ENCODE results near the gene TPRX1.

Gene TPRX1

DNA sequence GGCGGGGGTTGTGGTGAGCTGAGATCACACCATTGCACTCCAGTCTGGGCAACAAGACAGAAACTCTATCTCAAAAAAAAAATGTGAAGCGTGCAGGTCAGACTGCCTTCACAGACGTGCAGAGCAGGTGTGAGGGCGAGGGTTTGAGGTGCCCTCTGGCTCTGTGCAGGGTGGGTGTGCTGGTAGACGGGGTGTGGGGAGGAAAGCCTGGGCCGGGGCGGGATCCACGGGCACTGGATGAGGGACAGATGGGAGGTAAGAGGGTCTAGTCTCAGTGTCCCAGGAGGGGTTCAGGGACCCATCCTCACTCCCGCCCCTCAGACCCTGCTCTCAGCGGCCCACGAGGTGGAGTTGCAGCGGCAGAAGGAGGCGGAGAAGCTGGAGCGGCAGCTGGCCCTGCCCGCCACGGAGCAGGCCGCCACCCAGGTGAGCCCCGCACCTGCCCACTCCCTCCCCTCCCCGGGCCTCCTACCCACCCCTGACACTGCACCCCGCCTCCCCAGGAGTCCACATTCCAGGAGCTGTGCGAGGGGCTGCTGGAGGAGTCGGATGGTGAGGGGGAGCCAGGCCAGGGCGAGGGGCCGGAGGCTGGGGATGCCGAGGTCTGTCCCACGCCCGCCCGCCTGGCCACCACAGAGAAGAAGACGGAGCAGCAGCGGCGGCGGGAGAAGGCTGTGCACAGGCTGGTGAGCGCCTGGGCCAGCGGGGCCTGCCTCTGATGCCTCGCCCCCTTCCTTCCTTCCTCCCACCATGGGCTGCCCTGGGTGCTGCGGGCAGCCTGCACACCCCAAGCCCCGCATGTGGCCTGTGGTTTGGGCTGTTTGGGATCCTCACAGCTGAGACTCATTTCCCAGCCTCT is 49.9 kb downstream of the TPRX1 start:
- TF ChIP-seq ZC3H10 (CRISPR knock-in tag; IDR thresholded peaks at IDR 0.05): no peak
- no peak for TF ChIP-seq ZFP30 (CRISPR knock-in tag; IDR thresholded peaks at IDR 0.05)
- TF ChIP-seq, protein P1, sequence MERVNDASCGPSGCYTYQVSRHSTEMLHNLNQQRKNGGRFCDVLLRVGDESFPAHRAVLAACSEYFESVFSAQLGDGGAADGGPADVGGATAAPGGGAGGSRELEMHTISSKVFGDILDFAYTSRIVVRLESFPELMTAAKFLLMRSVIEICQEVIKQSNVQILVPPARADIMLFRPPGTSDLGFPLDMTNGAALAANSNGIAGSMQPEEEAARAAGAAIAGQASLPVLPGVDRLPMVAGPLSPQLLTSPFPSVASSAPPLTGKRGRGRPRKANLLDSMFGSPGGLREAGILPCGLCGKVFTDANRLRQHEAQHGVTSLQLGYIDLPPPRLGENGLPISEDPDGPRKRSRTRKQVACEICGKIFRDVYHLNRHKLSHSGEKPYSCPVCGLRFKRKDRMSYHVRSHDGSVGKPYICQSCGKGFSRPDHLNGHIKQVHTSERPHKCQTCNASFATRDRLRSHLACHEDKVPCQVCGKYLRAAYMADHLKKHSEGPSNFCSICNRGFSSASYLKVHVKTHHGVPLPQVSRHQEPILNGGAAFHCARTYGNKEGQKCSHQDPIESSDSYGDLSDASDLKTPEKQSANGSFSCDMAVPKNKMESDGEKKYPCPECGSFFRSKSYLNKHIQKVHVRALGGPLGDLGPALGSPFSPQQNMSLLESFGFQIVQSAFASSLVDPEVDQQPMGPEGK (CRISPR knock-in tag; IDR thresholded peaks at IDR 0.05; ENCODE audit: borderline replicate concordance): no peak
- no peak for TF ChIP-seq TOX (CRISPR knock-in tag; IDR thresholded peaks at IDR 0.05; ENCODE audit: borderline replicate concordance)
- TF ChIP-seq ZNF8 (CRISPR knock-in tag; IDR thresholded peaks at IDR 0.05): no peak

DNA sequence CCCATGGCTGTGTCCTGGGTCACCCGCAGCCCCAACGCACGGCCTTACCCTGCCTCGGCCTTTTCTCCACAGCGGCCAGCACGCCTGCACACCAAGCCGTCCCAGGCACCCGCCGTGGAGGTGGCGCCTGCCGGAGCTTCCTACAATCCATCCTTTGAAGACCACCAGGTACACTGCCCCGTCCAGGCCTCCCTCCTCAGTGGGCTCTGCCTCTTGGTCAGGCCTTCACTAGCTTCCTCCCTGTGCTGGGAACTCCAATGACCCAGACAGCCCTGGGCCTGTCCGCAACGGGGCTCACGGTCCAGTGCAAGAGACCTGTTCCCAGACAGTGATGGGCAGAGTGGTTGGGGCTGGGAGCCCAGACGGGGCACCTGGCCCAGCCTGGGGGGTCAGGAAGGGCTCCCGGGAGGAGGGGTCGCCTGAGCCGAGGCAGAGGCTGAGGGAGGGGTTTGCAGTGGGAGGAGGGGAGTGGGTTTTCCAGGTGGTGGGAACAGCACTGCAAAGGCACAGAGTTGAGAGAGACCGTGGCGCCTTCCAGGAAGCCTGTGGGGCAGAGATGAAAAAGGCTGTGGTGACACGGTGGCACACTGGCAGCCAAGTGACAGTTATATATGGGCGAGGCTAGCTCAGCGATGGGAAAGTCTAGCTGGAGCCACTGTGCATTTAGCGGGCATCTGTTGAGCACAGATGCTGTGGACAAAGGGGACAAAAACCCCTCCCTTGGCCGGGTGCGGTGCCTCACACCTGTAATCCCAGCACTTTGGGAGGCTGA is 51.7 kb downstream of the TPRX1 start:
- TF ChIP-seq ZC3H10 (CRISPR knock-in tag; IDR thresholded peaks at IDR 0.05) (no peak), OSR1 (CRISPR knock-in tag; IDR thresholded peaks at IDR 0.05) (no peak), TCF4 (CRISPR knock-in tag; IDR thresholded peaks at IDR 0.05; ENCODE audit: borderline replicate concordance) (no peak), CSDC2 (CRISPR knock-in tag; IDR thresholded peaks at IDR 0.05) (no peak), GLIS3 (CRISPR knock-in tag; IDR thresholded peaks at IDR 0.05) (no peak), ZNF8 (CRISPR knock-in tag; IDR thresholded peaks at IDR 0.05) (no peak), TOX (CRISPR knock-in tag; IDR thresholded peaks at IDR 0.05; ENCODE audit: borderline replicate concordance) (no peak), ARNTL (CRISPR knock-in tag; IDR thresholded peaks at IDR 0.05; ENCODE audit: borderline replicate concordance, low read depth) (no peak), BACH2 (CRISPR knock-in tag; IDR thresholded peaks at IDR 0.05; ENCODE audit: borderline replicate concordance) (no peak), ZNF565 (CRISPR knock-in tag; conservative IDR thresholded peaks at IDR 0.05; ENCODE audit: low read depth) (no peak), ESRRG (CRISPR knock-in tag; IDR thresholded peaks at IDR 0.05) (no peak), ISL1 (CRISPR knock-in tag; IDR thresholded peaks at IDR 0.05) (no peak)
- TF ChIP-seq, protein P2, sequence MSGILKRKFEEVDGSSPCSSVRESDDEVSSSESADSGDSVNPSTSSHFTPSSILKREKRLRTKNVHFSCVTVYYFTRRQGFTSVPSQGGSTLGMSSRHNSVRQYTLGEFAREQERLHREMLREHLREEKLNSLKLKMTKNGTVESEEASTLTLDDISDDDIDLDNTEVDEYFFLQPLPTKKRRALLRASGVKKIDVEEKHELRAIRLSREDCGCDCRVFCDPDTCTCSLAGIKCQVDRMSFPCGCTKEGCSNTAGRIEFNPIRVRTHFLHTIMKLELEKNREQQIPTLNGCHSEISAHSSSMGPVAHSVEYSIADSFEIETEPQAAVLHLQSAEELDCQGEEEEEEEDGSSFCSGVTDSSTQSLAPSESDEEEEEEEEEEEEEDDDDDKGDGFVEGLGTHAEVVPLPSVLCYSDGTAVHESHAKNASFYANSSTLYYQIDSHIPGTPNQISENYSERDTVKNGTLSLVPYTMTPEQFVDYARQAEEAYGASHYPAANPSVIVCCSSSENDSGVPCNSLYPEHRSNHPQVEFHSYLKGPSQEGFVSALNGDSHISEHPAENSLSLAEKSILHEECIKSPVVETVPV (CRISPR knock-in tag; IDR thresholded peaks at IDR 0.05): no peak
- ATAC-seq: no peak

More for the DNA sequence above, 49.9 kb downstream of the TPRX1 start:
- no peak for ATAC-seq

All from SK-N-SH treated with all-trans-retinoic acid at 6 μM for 48 hours (cell line).